OCI-LY7 (cell line): ENCODE results near the gene LPAR2.

ENCODE experiments used
- CTCF ChIP-seq: fragments of 200-600 bp; sonication (generic); conservative IDR thresholded peaks from 2 replicates; pipeline ENCODE4 v1.5.1; 2014; ENCODE audit warnings: mild to moderate bottlenecking, antibody characterized with exemption, low read length, moderate library complexity, mixed read lengths
- EZH2phosphoT487 ChIP-seq: fragments of 200-600 bp; sonication (generic); IDR thresholded peaks from 2 replicates; pipeline ENCODE4 v1.6.1; 2018; ENCODE audit warnings: low read depth, borderline replicate concordance, mild to moderate bottlenecking, mixed run types, antibody characterized with exemption, low read length, moderate library complexity, mixed read lengths

- TF ChIP-seq CTCF (no peak), EZH2phosphoT487 (no peak)
Measured at GRCh38 chr19:19662871-19663255, 34.8 kb upstream of the LPAR2 start.
